Measurements from ENCODE around the gene MUC4.

MUC4 gene

DNA sequence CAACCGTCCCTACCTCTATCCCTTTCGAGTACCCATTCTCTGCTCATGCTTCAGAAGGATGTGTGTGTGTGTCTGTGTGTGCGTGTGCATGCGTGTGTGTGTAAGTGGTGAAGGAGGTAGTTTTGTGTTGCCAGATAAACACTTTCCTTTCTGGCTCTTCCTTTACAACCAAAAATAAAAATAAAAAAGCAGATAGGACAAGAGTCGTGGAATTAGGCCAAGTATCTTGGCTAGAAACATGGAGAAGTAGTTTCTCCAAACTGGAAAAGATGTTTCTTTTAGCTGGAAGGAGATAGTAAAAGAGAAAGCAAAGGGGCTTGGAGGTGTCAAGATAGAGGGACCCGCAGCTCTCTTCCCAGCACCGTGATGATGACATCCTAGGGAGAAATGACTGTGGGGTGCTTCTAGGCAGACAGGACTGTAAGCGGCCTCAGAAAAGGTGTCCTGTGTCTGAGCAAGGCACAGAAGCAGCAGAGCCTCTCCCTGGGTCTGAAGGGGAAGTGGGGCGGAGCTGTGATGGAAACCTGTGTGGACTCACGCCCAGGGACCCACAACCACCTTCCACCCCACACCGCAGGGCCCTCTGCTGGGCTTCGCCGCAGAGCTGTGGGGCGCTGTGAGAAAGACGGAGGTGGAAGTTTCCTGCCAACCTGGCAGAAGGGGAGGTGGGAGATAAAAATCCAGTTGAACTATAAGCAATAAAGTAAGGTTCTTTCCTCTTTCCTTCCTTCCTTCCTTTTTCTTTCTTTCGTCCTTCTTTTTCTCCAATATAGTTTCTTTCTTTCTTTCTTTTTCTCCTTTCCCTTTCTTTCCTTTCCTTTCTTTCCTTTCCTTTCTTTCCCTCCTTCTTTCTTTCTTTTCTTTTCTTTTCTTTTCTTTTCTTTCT, 55.7 kb downstream of the MUC4 start:
- TF ChIP-seq, protein P1, sequence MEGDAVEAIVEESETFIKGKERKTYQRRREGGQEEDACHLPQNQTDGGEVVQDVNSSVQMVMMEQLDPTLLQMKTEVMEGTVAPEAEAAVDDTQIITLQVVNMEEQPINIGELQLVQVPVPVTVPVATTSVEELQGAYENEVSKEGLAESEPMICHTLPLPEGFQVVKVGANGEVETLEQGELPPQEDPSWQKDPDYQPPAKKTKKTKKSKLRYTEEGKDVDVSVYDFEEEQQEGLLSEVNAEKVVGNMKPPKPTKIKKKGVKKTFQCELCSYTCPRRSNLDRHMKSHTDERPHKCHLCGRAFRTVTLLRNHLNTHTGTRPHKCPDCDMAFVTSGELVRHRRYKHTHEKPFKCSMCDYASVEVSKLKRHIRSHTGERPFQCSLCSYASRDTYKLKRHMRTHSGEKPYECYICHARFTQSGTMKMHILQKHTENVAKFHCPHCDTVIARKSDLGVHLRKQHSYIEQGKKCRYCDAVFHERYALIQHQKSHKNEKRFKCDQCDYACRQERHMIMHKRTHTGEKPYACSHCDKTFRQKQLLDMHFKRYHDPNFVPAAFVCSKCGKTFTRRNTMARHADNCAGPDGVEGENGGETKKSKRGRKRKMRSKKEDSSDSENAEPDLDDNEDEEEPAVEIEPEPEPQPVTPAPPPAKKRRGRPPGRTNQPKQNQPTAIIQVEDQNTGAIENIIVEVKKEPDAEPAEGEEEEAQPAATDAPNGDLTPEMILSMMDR (IDR thresholded peaks at IDR 0.05) = no peak
- TF ChIP-seq ZFX (IDR thresholded peaks at IDR 0.05; ENCODE audit: borderline replicate concordance) = no peak
- H3K27ac ChIP-seq = no peak overlapping the region

DNA sequence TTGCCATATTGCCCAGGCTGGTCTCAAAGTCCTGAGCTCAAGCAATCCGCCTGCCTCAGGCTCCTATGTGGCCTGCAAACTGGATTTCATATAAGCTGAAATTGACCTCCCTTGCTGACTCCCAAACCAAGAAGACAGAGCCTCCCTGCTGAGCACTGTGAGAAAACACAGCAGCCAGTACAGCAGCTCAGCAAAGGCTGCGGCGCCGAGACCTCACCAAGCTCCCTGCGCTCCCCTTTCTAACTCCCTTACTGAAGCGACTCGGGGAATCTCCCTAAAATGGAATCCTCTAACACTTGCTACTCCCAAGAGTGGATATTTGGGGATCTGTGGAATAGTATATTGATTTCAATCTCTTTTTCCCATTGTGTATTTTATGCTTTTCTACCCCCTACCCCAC, 56.3 kb downstream of the MUC4 start:
- TF ChIP-seq, protein P1 (IDR thresholded peaks at IDR 0.05) = no peak

DNA sequence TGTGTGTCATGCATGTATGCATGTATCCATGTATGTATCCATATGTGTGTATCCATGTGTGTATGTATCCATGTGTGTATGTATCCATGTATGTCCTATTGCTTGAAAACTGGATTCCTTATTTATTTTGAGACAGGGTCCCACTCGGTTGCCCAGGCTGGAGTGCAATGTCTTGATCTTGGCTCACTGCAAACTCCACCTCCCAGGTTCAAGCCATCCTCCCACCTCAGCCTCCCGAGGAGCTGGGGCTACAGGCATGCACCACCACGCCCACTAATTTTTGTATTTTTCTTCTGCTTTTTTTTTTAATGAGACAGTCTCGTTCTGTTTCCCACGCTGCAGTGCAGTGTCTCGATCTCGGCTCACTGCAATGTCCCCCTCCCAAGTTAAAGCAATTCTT, 56.8 kb downstream of the MUC4 start:
- no peak for TF ChIP-seq ZFX (IDR thresholded peaks at IDR 0.05; ENCODE audit: borderline replicate concordance)
- TF ChIP-seq, protein P1 (IDR thresholded peaks at IDR 0.05) = no peak
- H3K27ac ChIP-seq = no peak overlapping the region

More for the DNA sequence above, 56.3 kb downstream of the MUC4 start:
- no peak overlapping the region for H3K27ac ChIP-seq

DNA sequence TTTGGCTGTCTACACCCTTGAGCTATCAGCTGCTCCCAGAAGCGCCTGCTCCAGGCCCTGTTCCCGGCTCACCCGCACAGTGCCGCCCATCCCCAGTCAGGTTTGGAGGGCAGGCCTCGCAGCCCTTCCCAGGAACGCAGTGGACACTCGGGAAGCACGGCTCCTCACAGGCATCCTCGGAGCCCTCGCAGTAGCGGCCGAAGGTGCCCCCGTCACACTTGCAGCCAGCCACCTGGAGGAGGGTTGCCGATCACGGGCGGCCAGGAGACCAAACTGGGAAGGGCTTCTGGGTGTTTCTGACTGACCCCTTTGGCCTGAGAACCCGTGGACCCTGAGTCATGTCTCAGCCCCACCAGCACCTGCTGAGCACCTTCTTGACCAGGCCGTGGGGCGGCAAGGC, 57.6 kb downstream of the MUC4 start:
- TF ChIP-seq ZFX (IDR thresholded peaks at IDR 0.05; ENCODE audit: borderline replicate concordance) = no peak
- no peak overlapping the region for H3K27ac ChIP-seq

DNA sequence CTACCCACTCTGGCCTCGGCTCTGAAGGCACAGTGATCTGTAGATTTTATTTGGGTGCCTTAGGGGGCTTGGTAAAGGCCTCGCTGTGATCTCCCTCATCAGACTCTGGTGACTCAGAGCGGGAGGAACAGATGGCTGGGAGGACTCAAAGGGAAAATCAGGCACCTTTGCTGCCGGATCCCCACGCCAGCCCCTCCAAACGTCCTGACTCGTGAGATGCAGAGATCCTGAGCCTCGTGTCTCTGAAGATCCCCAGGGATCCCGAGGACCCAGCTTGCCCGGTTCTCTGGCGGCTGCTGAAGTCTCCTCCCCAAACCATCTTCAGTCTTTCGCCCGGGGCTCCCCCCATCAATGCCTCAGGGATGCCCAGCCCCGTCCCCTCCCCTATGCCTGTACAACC, 58.1 kb downstream of the MUC4 start:
- TF ChIP-seq ZFX (IDR thresholded peaks at IDR 0.05; ENCODE audit: borderline replicate concordance) = no peak
- TF ChIP-seq, protein P1 (IDR thresholded peaks at IDR 0.05) = no peak
- H3K27ac ChIP-seq = no peak overlapping the region

DNA sequence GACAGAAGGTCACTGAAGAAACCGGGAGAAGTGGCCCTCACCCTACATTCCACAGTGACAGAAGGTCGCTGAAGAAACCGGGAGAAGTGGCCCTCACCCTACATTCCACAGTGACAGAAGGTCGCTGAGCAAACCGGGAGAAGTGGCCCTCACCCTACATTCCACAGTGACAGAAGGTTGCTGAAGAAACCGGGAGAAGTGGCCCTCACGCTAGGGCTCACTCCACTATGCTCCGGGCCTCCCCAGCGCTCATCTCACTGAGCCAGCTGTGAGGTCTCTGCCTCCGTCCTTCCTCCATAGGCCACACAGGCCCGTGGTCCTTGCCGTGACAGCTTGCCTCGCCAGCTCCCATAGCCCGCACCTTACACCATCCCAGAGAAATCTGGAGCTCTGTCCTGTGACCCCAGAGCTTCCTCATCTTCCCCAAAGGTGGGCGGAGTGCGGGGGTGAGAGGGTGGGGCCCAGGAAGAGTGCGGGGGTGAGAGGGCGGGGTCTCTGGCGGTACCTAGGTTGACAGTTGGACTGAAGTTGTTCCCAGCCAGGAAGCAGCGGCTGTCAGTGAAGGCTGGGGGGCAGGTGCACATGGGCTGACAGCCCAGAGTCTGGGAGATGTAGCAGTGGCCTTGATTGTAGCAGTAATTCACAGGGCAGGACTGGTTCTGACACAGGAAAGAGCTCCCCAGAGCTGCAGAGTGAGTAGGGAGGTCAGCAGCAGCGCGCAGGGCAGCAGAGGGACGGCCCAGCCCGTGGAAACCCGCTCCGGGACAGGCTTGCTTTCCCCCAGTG, 59.0 kb downstream of the MUC4 start:
- H3K27ac ChIP-seq = no peak overlapping the region
- TF ChIP-seq ZFX (IDR thresholded peaks at IDR 0.05; ENCODE audit: borderline replicate concordance) = no peak
- TF ChIP-seq, protein P1 (IDR thresholded peaks at IDR 0.05) = no peak

DNA sequence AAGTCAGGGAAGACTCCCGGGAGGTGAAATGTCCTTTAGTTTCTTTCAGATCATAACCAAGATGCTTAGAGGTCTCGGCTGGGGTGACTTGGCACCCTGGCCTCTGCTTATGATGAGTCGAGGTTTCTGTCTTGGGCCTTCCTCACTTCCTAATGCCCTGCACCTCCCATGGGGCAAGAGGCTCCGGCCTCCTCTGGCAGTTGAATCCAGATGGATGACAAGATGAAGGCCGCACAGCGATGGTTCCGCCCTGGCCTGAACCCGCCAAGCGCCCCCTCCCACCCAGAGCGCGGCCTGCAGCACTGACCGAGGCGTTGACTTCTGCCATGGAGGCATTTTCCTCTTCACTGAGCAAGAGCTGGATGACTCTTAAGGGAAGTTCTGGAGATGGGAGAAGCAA, 59.7 kb downstream of the MUC4 start:
- TF ChIP-seq, protein P1 (IDR thresholded peaks at IDR 0.05) = no peak
- TF ChIP-seq ZFX (IDR thresholded peaks at IDR 0.05; ENCODE audit: borderline replicate concordance) = no peak
- no peak overlapping the region for H3K27ac ChIP-seq
